MM.1S (cell line): ENCODE data around the gene CCDC18.

Source experiments
- EZH2 ChIP-seq: fragments of 300-600 bp; sonication (generic); optimal IDR thresholded peaks from 2 replicates; pipeline ENCODE3; 2017; ENCODE audit warnings: low read depth, mild to moderate bottlenecking, antibody characterized with exemption, low read length, mixed read lengths
- EZH2phosphoT487 ChIP-seq: fragments of 300-600 bp; sonication (generic); IDR thresholded peaks from 2 replicates; pipeline ENCODE4 v1.6.1; 2018; ENCODE audit warnings: antibody characterized with exemption, low read length
- TF ChIP-seq, protein P1 (sequence below): fragments of 300-600 bp; sonication (generic); IDR thresholded peaks from 2 replicates; pipeline ENCODE4 v1.5.1; 2016; ENCODE audit warnings: antibody characterized with exemption, low read length, mixed read lengths

GRCh38 chr1:93143769-93144168 lies 36.8 kb upstream of the CCDC18 start:
- TF ChIP-seq, protein P1, sequence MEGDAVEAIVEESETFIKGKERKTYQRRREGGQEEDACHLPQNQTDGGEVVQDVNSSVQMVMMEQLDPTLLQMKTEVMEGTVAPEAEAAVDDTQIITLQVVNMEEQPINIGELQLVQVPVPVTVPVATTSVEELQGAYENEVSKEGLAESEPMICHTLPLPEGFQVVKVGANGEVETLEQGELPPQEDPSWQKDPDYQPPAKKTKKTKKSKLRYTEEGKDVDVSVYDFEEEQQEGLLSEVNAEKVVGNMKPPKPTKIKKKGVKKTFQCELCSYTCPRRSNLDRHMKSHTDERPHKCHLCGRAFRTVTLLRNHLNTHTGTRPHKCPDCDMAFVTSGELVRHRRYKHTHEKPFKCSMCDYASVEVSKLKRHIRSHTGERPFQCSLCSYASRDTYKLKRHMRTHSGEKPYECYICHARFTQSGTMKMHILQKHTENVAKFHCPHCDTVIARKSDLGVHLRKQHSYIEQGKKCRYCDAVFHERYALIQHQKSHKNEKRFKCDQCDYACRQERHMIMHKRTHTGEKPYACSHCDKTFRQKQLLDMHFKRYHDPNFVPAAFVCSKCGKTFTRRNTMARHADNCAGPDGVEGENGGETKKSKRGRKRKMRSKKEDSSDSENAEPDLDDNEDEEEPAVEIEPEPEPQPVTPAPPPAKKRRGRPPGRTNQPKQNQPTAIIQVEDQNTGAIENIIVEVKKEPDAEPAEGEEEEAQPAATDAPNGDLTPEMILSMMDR, result no peak
- no peak for TF ChIP-seq EZH2phosphoT487
- no peak for TF ChIP-seq EZH2
